H1 (cell line): Measurements from ENCODE around the gene VPS50. TPM values are rescaled to one million over a fixed set of nuclear protein-coding genes. Genes with fewer than 3 reads are reported as not detected.

Experiments used
- CTCF ChIA-PET: fragments of 300-600 bp; sonication (Branson Sonifier 250); formaldehyde crosslinking; loops from one replicate; lab custom pipeline; 2021; ENCODE audit not compliant: partially characterized antibody; lab: Charles Lee
- POLR2A ChIA-PET: fragments of 300-600 bp; sonication (Branson Sonifier 250); formaldehyde crosslinking; loops from one replicate; lab custom pipeline; 2021; ENCODE audit warnings: inconsistent platforms; ENCODE audit not compliant: partially characterized antibody; lab: Charles Lee
- DNase-seq, 2 experiments: peaks; one replicate each; pipeline versions ENCODE4 v3.0.0 to v3.0.0-alpha.2; 2010 to 2022; ENCODE audit warnings: low spot score in 2 of 2, low read depth in 1 of 2, mixed read lengths in 1 of 2
- FAIRE-seq: peaks from 2 replicates; lab custom pipeline; 2011; peaks lifted over from hg19 to GRCh38; lab: Jason Lieb, UNC
- H2AFZ ChIP-seq: 2 replicates; pipeline ENCODE4 v1.8.1; 2012; ENCODE audit warnings: low read length, inconsistent platforms
- H2AK5ac ChIP-seq: 2 replicates; pipeline ENCODE4 v1.6.1; 2013; ENCODE audit warnings: low read depth, low read length
- H2BK120ac ChIP-seq: replicated peaks from 2 replicates; pipeline ENCODE3; 2013; ENCODE audit warnings: low read depth, low read length, inconsistent platforms
- H2BK12ac ChIP-seq: 2 replicates; pipeline ENCODE4 v1.6.1; 2013; ENCODE audit warnings: low read depth, low read length
- H2BK15ac ChIP-seq: 2 replicates; pipeline ENCODE4 v1.6.1; 2013; ENCODE audit warnings: low read length
- H2BK20ac ChIP-seq: 2 replicates; pipeline ENCODE4 v1.6.1; 2013; ENCODE audit warnings: low read length
- H2BK5ac ChIP-seq: 2 replicates; pipeline ENCODE4 v1.6.1; 2013; ENCODE audit warnings: low read depth, low read length
- H3K14ac ChIP-seq: 2 replicates; pipeline ENCODE4 v1.6.1; 2013; ENCODE audit warnings: inconsistent platforms; ENCODE audit not compliant: insufficient read length
- H3K18ac ChIP-seq: 2 replicates; pipeline ENCODE4 v1.6.1; 2013; ENCODE audit warnings: low read length; ENCODE audit errors: extremely low read depth
- H3K23ac ChIP-seq: 2 replicates; pipeline ENCODE4 v1.6.1; 2013; ENCODE audit warnings: inconsistent platforms; ENCODE audit not compliant: insufficient read length
- H3K23me2 ChIP-seq: 2 replicates; pipeline ENCODE4 v1.6.1; 2013; ENCODE audit warnings: low read depth, low read length
- H3K27ac ChIP-seq: 2 replicates; pipeline ENCODE4 v1.6.1; 2011; ENCODE audit warnings: low read depth, low read length, inconsistent platforms
- H3K27me3 ChIP-seq, 4 experiments: replicated peaks in 1 of 4; 1 replicate in 1 of 4; 2 replicates in 3 of 4; pipeline versions ENCODE4 v1.6.1 to v1.8.1; 2011 to 2013; ENCODE audit warnings: low read length in 3 of 4, mild to moderate bottlenecking in 3 of 4, inconsistent platforms in 2 of 4, mixed read lengths in 2 of 4, moderate library complexity in 1 of 4; ENCODE audit not compliant: control insufficient read depth in 3 of 4, insufficient read depth in 3 of 4; ENCODE audit errors: extremely low read depth in 1 of 4
- H3K36me3 ChIP-seq, 4 experiments: 2 replicates each; pipeline versions ENCODE4 v1.6.1 to v1.8.1; 2011 to 2013; ENCODE audit warnings: mild to moderate bottlenecking in 4 of 4, low read length in 3 of 4, moderate library complexity in 2 of 4, control low read depth in 1 of 4, inconsistent platforms in 1 of 4; ENCODE audit not compliant: insufficient read depth in 4 of 4, control insufficient read depth in 2 of 4
- H3K4ac ChIP-seq: replicated peaks from 2 replicates; pipeline ENCODE3; 2013; ENCODE audit warnings: low read length, low read depth, mixed read lengths, inconsistent platforms; ENCODE audit not compliant: insufficient read length
- H3K4me1 ChIP-seq, 4 experiments: replicated peaks in 1 of 4; 1 replicate in 1 of 4; 2 replicates in 3 of 4; pipeline versions ENCODE4 v1.6.1 to v1.8.1; 2011 to 2013; ENCODE audit warnings: low read length in 3 of 4, inconsistent platforms in 2 of 4, mixed read lengths in 1 of 4; ENCODE audit not compliant: insufficient read depth in 4 of 4, control insufficient read depth in 3 of 4
- H3K4me2 ChIP-seq, 2 experiments: 2 replicates each; pipeline versions ENCODE4 v1.6.1 to v1.8.1; 2011 to 2013; ENCODE audit warnings: low read depth in 2 of 2, low read length in 2 of 2, control low read depth in 1 of 2, inconsistent platforms in 1 of 2, mild to moderate bottlenecking in 1 of 2; ENCODE audit not compliant: insufficient read depth in 1 of 2
- H3K4me3 ChIP-seq, 4 experiments: fragments of 200-600, 300-600 bp in 1 of 4; sonication (generic), shearing (Covaris generic), sonication (Bioruptor Twin) in 1 of 4; 2 replicates each; pipeline versions ENCODE4 v1.5.1 to v1.8.1; 2011 to 2016; ENCODE audit warnings: low read length in 4 of 4, low read depth in 3 of 4, control low read depth in 2 of 4, inconsistent platforms in 2 of 4, mild to moderate bottlenecking in 2 of 4, mixed read lengths in 1 of 4, moderate library complexity in 1 of 4; ENCODE audit not compliant: insufficient read depth in 2 of 4; ENCODE audit errors: extremely low read depth in 1 of 4
- H3K56ac ChIP-seq: replicated peaks from 2 replicates; pipeline ENCODE3; 2013; ENCODE audit warnings: low read depth, mild to moderate bottlenecking, mixed read lengths, low read length, inconsistent platforms; ENCODE audit not compliant: insufficient read length
- H3K79me1 ChIP-seq: 2 replicates; pipeline ENCODE4 v1.6.1; 2013; ENCODE audit warnings: low read depth, low read length, control low read depth
- H3K79me2 ChIP-seq, 2 experiments: 2 replicates each; pipeline versions ENCODE4 v1.6.1 to v1.8.1; 2012 to 2013; ENCODE audit warnings: low read length in 2 of 2, mild to moderate bottlenecking in 2 of 2, inconsistent platforms in 1 of 2; ENCODE audit not compliant: insufficient read depth in 2 of 2, control insufficient read depth in 1 of 2
- H3K9ac ChIP-seq, 4 experiments: replicated peaks in 1 of 4; 1 replicate in 1 of 4; 2 replicates in 3 of 4; pipeline versions ENCODE4 v1.6.1 to v1.8.1; 2011 to 2013; ENCODE audit warnings: low read depth in 3 of 4, low read length in 3 of 4, control low read depth in 2 of 4, mild to moderate bottlenecking in 2 of 4, moderate library complexity in 2 of 4, inconsistent platforms in 1 of 4; ENCODE audit errors: extremely low read depth in 1 of 4
- H3K9me3 ChIP-seq, 2 experiments: 2 replicates each; pipeline versions ENCODE4 v1.6.1 to v1.8.1; 2012 to 2013; ENCODE audit warnings: mild to moderate bottlenecking in 2 of 2, moderate library complexity in 2 of 2, control low read depth in 1 of 2, inconsistent platforms in 1 of 2, low read depth in 1 of 2, low read length in 1 of 2, mixed read lengths in 1 of 2; ENCODE audit not compliant: insufficient read depth in 2 of 2
- H4K20me1 ChIP-seq, 2 experiments: replicated peaks in 1 of 2; 2 replicates each; pipeline versions ENCODE3 to v1.8.1; 2011 to 2013; ENCODE audit warnings: inconsistent platforms in 2 of 2, low read length in 2 of 2, mild to moderate bottlenecking in 1 of 2; ENCODE audit not compliant: insufficient read depth in 2 of 2, control insufficient read depth in 1 of 2
- H4K5ac ChIP-seq: 2 replicates; pipeline ENCODE4 v1.6.1; 2013; ENCODE audit warnings: low read length, low read depth, mixed read lengths, inconsistent platforms; ENCODE audit not compliant: insufficient read length
- H4K8ac ChIP-seq: 2 replicates; pipeline ENCODE4 v1.8.0; 2013; ENCODE audit warnings: mild to moderate bottlenecking, moderate library complexity, low read length, inconsistent platforms; ENCODE audit not compliant: insufficient read depth; ENCODE audit errors: extremely low read depth
- H4K91ac ChIP-seq: replicated peaks from 2 replicates; pipeline ENCODE3; 2013; ENCODE audit warnings: low read length, mixed read lengths, inconsistent platforms; ENCODE audit not compliant: insufficient read length
- POLR2AphosphoS5 ChIP-seq: IDR thresholded peaks from 2 replicates; pipeline ENCODE4 v1.6.1; 2011; ENCODE audit warnings: low read depth, low read length
- WGBS, 2 experiments: shearing (Covaris generic) in 1 of 2; methylation state at CpG; one replicate each; pipeline versions ENCODE4 v1.1.6 to v1.1.7; 2013 to 2015; ENCODE audit warnings: low lambda C conversion rate in 2 of 2, mixed read lengths in 2 of 2, inconsistent platforms in 1 of 2, low coverage in 1 of 2, missing lambda C conversion rate in 1 of 2; ENCODE audit not compliant: insufficient replicate concordance in 2 of 2, insufficient coverage in 1 of 2, insufficient read length in 1 of 2; ENCODE audit errors: extremely low coverage in 1 of 2, missing lambda C conversion rate in 1 of 2; 5-methylcytosine and 5-hydroxymethylcytosine counted together
- polyA plus RNA-seq, 7 experiments: library from polyadenylated mRNA; depleted of rRNA in 3 of 7; stranded (reverse) in 5 of 7; unstranded in 2 of 7; fragments of >200 nt in 5 of 7; fragments of 200-250 nt in 2 of 7; gene quantifications; 1 replicate in 5 of 7; 2 replicates in 1 of 7; 4 replicates in 1 of 7; pipeline versions ENCODE4 v1.2.1 to v1.2.3, GENCODE V29; 2011 to 2013; ENCODE audit warnings: missing spikeins in 2 of 7, mixed read lengths in 2 of 7
- total RNA-seq: library from RNA; stranded (reverse); fragmentation: NEBNext Ultra II Directional; extraction: Animal tissue kit (Norgen Biotek cat#: 25700); gene quantifications from 2 replicates; pipeline ENCODE4 v1.2.1, GENCODE V29; 2021

VPS50 gene
- total and polyA plus RNA-seq, 2 of the 8 experiments (the other 6 are each of a cell fraction or from before 2014, with no cell fraction given): 3.7 to 9.3 TPM

DNA sequence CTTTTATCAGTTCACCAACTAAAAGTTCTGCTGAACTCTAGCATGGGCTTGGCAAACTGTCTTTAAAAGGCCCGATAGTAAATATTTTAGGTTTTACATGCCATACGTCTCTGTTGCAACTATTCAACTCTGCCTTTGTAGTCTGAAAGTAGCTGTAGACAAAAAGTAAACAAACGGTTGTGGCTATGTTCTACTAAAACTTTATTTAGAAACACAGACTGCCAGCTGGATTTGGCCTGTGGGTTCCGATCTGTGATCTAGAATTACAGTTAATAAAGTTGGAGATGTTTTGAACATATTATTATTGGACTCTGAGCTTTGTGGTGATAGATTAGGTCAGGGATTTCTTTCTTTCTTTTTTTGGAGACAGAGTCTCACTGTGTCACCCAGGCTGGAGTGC is 33.1 kb downstream of the VPS50 start:
- Histone ChIP-seq H3K27ac (no peak overlapping the region), H3K14ac (no peak overlapping the region), H4K8ac (no peak overlapping the region), H3K27me3 (no peaks in the 10 kb centered on the region), H3K9ac (no peak overlapping the region), H3K56ac (no peak overlapping the region), H3K23ac (no peak overlapping the region), H3K18ac (no peak overlapping the region), H2BK120ac (no peak overlapping the region), H2BK15ac (no peak overlapping the region), H2BK12ac (no peak overlapping the region), H2AFZ (no peak overlapping the region), H3K4ac (no peak overlapping the region), H4K20me1 (no peaks in the 10 kb centered on the region), H3K79me1 (no peaks in the 10 kb centered on the region), H4K5ac (no peak overlapping the region), H3K4me3 (no peak overlapping the region), H2AK5ac (no peak overlapping the region), H3K23me2 (no peaks in the 10 kb centered on the region), H3K4me1 (no peaks in the 10 kb centered on the region), H3K4me2 (no peak overlapping the region), H2BK20ac (no peak overlapping the region), H2BK5ac (no peak overlapping the region), H3K36me3 (no peaks in the 10 kb centered on the region), H3K9me3 (no peaks in the 10 kb centered on the region), H3K79me2 (no peaks in the 10 kb centered on the region), H4K91ac (no peak overlapping the region)
- ChIA-PET CTCF (interaction anchor here (1.0 to 1.1 kb wide), 2 partner anchors 13 to 19 kb away, joined by 3 read pairs; no protein-coding TSS in a partner anchor), POLR2A (no interaction called here)
- WGBS, 2 experiments: 88% methylated on average over 4 of the region's 4 CpGs; no CpG with 5 or more reads in 1 of the 2 experiments
- DNase-seq (no peak), FAIRE-seq (no peak)
- TF ChIP-seq POLR2AphosphoS5: no peak
